Bronchial epithelial cell (primary cell): ENCODE measurements around the gene BCAS2. TPM values are rescaled to one million over a fixed set of nuclear protein-coding genes. Genes with fewer than 3 reads are reported as not detected.

Experiments
- DNase-seq: peaks from one replicate; pipeline ENCODE4 v3.0.0-alpha.2; 2010; ENCODE audit warnings: low read depth
- FAIRE-seq: peaks from 2 replicates; lab custom pipeline; 2011; peaks lifted over from hg19 to GRCh38; lab: Jason Lieb, UNC
- H3K27me3 ChIP-seq: 2 replicates; pipeline ENCODE4 v1.5.1; 2011; ENCODE audit warnings: low read length; ENCODE audit not compliant: control insufficient read depth, insufficient read depth
- H3K36me3 ChIP-seq: 2 replicates; pipeline ENCODE4 v1.5.1; 2011; ENCODE audit warnings: low read length; ENCODE audit not compliant: control insufficient read depth, insufficient read depth
- H3K4me3 ChIP-seq: 2 replicates; pipeline ENCODE4 v1.5.1; 2011; ENCODE audit warnings: mild to moderate bottlenecking, low read depth, low read length, control low read depth
- total RNA-seq: library from RNA; depleted of rRNA; stranded (reverse); fragments of >200 nt; gene quantifications from 2 replicates; pipeline ENCODE4 v1.2.1, GENCODE V29; 2014
- TF ChIP-seq, protein P1 (sequence below): IDR thresholded peaks from 2 replicates; pipeline ENCODE4 v1.5.1; 2011; ENCODE audit warnings: mild to moderate bottlenecking, moderate library complexity, low read length, control low read depth, inconsistent platforms; ENCODE audit not compliant: insufficient read depth, severe bottlenecking

Gene BCAS2
- total RNA-seq, 1 donor from 2014 or later: 75.8 TPM

DNA sequence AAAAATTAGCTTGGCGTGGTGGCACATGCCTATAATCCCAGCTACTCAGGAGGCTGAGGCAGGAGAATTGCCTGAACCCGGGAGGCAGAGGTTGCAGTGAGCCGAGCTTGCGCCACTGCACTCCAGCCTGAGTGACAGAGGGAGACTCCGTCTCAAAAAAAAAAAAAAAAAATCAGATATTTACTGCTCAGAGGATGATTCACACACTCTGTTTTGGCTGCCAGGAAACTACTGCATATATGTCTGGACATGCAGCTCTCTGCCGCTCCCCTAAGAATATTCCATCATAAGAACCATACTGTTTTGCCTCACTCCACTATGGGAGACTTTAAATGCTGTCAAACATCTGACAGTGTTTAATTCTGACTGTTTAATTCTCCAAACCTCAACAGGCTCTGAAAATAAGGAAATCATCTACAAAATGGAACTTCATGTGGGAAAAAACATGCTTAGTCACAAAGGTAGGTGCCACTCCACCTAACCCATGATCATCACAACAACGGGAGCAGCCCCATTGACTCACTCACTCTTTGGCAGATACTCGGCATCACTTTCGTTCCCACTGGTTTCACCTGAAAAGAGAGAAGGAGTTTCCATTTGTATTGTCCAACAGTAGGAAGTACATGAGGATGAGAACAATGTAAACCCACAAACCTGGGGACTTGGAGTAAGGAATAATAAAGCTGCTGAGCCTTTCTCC, 29.3 kb upstream of the BCAS2 start:
- FAIRE-seq (peak; percentile 96), DNase-seq (peak; percentile 98)
- H3K4me3 ChIP-seq: no peak overlapping the region

DNA sequence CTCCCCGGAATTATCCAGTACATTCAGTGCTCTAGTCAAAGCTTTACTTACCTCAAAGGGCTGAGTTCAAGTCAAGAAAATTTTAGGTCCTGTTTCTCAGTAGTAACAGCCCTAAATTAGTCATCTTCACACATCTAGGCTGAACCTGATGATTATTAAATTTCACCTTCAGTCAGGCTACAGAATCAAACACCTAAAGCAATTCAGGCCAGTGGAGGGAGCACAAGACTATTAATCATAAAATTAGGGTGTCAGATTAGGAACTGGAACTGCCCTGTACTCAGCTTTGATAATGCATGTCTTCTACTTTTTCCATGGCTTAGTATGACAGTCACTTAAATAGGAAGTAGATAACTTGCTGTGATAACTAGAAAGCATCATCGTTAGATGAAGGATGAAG, 28.4 kb upstream of the BCAS2 start:
- FAIRE-seq: no peak
- peak; percentile 74 for DNase-seq
- no peaks in the 10 kb centered on the region for H3K27me3 ChIP-seq
- TF ChIP-seq, protein P1, sequence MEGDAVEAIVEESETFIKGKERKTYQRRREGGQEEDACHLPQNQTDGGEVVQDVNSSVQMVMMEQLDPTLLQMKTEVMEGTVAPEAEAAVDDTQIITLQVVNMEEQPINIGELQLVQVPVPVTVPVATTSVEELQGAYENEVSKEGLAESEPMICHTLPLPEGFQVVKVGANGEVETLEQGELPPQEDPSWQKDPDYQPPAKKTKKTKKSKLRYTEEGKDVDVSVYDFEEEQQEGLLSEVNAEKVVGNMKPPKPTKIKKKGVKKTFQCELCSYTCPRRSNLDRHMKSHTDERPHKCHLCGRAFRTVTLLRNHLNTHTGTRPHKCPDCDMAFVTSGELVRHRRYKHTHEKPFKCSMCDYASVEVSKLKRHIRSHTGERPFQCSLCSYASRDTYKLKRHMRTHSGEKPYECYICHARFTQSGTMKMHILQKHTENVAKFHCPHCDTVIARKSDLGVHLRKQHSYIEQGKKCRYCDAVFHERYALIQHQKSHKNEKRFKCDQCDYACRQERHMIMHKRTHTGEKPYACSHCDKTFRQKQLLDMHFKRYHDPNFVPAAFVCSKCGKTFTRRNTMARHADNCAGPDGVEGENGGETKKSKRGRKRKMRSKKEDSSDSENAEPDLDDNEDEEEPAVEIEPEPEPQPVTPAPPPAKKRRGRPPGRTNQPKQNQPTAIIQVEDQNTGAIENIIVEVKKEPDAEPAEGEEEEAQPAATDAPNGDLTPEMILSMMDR: no peak
- no peak overlapping the region for H3K4me3 ChIP-seq
- peaks cover 10% of the 10 kb centered on the region for H3K36me3 ChIP-seq

More for the DNA sequence above, 29.3 kb upstream of the BCAS2 start:
- Histone ChIP-seq H3K36me3 (peaks cover 10% of the 10 kb centered on the region), H3K27me3 (no peaks in the 10 kb centered on the region)
- TF ChIP-seq, protein P1: no peak

DNA sequence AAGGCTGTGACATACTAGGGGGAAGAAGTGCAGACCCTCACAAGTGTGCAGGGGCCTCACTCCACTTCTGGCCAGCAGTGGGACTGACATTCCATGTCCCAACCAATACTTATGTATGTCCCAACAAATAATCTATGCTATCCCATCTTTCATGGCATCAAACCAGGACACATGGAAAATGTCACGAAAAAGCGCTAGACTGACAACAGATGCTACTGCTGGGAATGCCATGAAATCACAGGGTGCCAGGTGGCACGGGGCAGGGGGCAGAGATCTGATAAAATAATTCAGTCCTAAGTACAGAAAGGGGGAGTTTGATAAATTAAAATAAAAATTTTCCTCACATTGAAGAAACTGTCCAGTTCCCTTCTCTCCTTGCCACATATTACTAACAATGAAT, 27.6 kb upstream of the BCAS2 start:
- TF ChIP-seq, protein P1: no peak
- H3K4me3 ChIP-seq: no peak overlapping the region
- no peaks in the 10 kb centered on the region for H3K27me3 ChIP-seq
- no peak for FAIRE-seq
- H3K36me3 ChIP-seq: peaks cover 10% of the 10 kb centered on the region
- no peak for DNase-seq

DNA sequence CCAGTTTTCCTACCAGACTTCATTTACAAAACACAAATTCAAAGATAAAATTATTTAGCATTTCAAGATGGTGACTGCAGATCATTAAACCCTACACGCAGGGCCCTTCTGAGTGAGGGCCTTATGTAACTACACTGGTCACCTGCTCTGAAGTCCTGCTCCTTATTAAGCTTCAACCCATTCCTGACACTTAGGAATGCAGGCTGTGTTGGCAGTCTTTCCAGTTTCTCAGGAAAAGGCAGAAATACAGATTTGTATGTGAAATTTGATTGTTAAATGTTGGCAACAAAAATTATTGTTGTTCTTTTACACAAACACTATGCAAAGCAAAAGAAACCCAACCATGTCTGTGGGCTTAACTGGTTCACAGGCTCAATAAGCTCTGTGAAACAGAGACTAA, 25.8 kb upstream of the BCAS2 start:
- Histone ChIP-seq H3K4me3 (no peak overlapping the region), H3K27me3 (no peaks in the 10 kb centered on the region), H3K36me3 (peaks cover 10% of the 10 kb centered on the region)
- DNase-seq (no peak), FAIRE-seq (no peak)
- TF ChIP-seq, protein P1: no peak

DNA sequence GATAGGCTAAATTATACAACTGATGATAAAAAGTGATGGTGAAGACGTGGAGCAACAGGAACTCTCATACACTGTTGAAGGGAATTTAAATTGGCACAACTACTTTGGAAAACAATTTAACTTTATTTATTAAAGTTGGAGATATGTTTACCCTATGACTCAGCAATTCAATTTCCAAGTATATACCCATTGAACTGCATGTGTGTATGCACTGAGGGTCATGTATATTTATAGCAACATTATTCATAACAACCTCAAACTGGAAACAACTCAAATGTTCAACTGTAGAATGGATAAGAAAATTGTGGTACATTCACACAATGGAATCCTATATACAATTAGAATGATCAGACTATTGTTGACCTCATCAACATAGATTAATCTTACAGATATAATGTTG, 16.5 kb upstream of the BCAS2 start:
- peaks cover 11% of the 10 kb centered on the region for H3K36me3 ChIP-seq
- no peak overlapping the region for H3K4me3 ChIP-seq
- TF ChIP-seq, protein P1: no peak
- H3K27me3 ChIP-seq: no peaks in the 10 kb centered on the region
- DNase-seq (peak; percentile 32), FAIRE-seq (no peak)

DNA sequence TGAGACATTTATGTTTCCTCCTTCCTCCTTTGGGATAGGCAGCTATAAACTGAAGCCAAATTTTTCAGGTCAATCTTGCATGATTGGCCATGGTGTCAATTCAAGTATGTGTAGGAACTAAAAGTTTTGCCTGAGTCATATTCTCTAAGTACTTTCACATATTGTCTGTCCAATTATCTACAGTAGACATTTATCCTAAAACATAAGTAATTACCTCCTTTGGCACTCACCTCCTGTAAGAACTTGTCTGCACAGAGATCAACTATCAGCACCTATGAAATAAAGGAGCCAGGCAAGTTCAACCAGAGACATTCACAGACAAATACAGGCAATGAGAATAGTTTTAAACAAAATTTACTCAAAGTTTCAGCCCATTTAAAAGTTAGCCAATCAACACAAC, 14.2 kb upstream of the BCAS2 start:
- H3K27me3 ChIP-seq: no peaks in the 10 kb centered on the region
- H3K36me3 ChIP-seq: peaks cover 7% of the 10 kb centered on the region
- TF ChIP-seq, protein P1: no peak
- DNase-seq (no peak), FAIRE-seq (no peak)
- H3K4me3 ChIP-seq: no peak overlapping the region
